Motor neuron (in vitro differentiated cells): ENCODE measurements around the gene CCL13. TPM values are rescaled to one million over a fixed set of nuclear protein-coding genes. Genes with fewer than 3 reads are reported as not detected.
A peak's percentile ranks its signal among the peaks of the same experiment; 100 is the strongest.

Source experiments
- ATAC-seq, 8 experiments: fragments of 200-7000 bp; cut with Tn5 transposase; replicated peaks in 6 of 8; 2 replicates each; pipeline ENCODE4 v1.8.0; 2021; ENCODE audit warnings: mild to moderate bottlenecking in 8 of 8, moderate library complexity in 8 of 8
- H3K27ac ChIP-seq, 2 donors: fragments of 250-450 bp; sonication (Bioruptor Pico); 2 replicates each; pipeline ENCODE4 v1.9.0; 2021; ENCODE audit warnings: antibody characterized with exemption in 2 of 2, mild to moderate bottlenecking in 2 of 2, moderate library complexity in 1 of 2
- H3K4me1 ChIP-seq, 2 donors: fragments of 250-450 bp; sonication (Bioruptor Pico); replicated peaks in 1 of 2; 2 replicates each; pipeline ENCODE4 v1.6.1; 2021; ENCODE audit warnings: antibody characterized with exemption in 2 of 2, mild to moderate bottlenecking in 2 of 2, moderate library complexity in 1 of 2
- H3K4me3 ChIP-seq, 5 donors: fragments of 250-450 bp; sonication (Bioruptor Pico); 2 replicates each; pipeline ENCODE4 v1.9.0; 2021; ENCODE audit warnings: antibody characterized with exemption in 5 of 5, mild to moderate bottlenecking in 5 of 5, moderate library complexity in 4 of 5
- WGBS, 10 experiments: fragments of 450-650 bp; shearing (Covaris generic); methylation state at CpG; one replicate each; pipeline ENCODE4 v1.0.0; 2022; 5-methylcytosine and 5-hydroxymethylcytosine counted together
- in situ Hi-C, 9 experiments: fragments of 400-800 bp; cut with MboI; loops; one replicate each; pipeline ENCODE4 v1.15.0; 2021; ENCODE audit warnings: low sequenced_read_pairs in 9 of 9, low pct_unique_long_range_greater_than_20kb in 2 of 9; ENCODE audit not compliant: unreplicated experiment in 9 of 9
- total RNA-seq, 8 experiments: library from RNA; unstranded; fragments of 300-600 nt; gene quantifications; 2 replicates each; pipeline versions ENCODE4 v1.2.3 to v1.2.4, GENCODE V29; 2022

Gene CCL13
- total RNA-seq, 8 experiments from 2014 or later = 0.56 TPM; not detected in 7

DNA sequence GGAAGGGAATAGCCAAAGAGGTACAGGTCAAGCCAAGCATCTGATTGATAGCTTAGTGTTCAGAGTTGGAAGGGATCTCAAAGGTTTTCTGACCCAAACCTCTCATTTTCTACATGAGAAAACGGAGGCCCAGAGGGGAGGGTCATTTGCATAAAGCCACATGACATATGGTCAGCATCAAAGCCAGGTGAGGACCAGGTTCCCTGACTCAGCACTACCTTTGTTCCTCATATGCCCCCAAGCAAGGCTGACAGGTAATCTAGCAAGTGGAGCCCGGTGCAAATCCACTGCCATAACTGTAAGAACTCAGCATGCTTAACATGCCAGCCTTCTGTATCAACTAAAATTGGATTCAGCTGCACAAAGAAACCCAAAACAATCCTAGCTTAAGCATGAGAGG, 35.0 kb downstream of the CCL13 start:
- in situ Hi-C loops = no loop called here
- Histone ChIP-seq H3K4me3 (no peak overlapping the region), H3K27ac (no peak overlapping the region), H3K4me1 (no peaks in the 10 kb centered on the region)
- ATAC-seq = no peak
- 0 to 60% (median 33%) methylated on average over 1 to 2 of the region's 2 CpGs; no CpG with 5 or more reads in 5 of the 10 experiments for WGBS, 10 experiments

DNA sequence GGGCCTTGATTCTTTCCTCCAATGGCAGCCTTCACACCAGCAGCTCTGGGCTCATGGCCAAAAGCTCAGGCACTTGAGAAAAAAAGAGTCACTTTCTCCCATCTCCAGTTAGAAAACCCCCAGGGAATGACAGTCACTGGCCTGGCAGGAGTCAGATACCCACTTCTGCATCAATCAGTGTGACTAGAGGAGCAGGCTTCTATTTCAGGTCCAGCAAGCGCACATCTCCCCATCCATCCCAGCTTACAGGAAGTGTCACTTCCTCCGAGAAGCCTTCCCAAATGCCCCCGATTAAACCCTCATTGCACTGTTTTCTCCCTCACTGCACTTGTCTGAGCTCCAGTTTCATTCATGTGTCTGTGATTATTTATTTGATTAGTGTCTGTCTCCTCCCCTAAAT, 37.1 kb downstream of the CCL13 start:
- H3K4me3 ChIP-seq = no peak overlapping the region
- WGBS, 10 experiments = 40 to 100% (median 67%) methylated on average over 1 to 3 of the region's 3 CpGs; no CpG with 5 or more reads in 4 of the 10 experiments
- no peak for ATAC-seq
- H3K27ac ChIP-seq = no peak overlapping the region
- in situ Hi-C loops = no loop called here
- no peaks in the 10 kb centered on the region for H3K4me1 ChIP-seq

DNA sequence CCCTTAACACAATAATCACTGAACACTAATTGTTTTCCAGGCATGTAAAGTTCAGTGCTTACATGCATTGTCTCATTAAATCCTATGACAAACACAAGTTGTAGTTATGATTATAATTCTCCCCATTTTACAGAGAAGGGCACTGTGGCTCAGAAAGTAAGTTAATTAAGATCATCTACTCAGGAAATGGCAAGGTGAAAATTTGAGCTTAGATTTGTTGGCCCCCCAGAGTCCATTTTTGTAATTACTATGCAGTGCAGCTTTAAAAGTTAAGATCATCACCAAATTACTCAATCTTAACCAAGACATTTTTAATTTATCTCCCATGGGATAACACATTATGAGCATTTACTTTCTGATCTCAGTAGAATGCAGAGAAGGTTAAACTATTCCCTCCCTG, 41.0 kb downstream of the CCL13 start:
- H3K4me1 ChIP-seq = no peaks in the 10 kb centered on the region
- H3K4me3 ChIP-seq = no peak overlapping the region
- in situ Hi-C loops = no loop called here
- no peak overlapping the region for H3K27ac ChIP-seq
- no peak for ATAC-seq

DNA sequence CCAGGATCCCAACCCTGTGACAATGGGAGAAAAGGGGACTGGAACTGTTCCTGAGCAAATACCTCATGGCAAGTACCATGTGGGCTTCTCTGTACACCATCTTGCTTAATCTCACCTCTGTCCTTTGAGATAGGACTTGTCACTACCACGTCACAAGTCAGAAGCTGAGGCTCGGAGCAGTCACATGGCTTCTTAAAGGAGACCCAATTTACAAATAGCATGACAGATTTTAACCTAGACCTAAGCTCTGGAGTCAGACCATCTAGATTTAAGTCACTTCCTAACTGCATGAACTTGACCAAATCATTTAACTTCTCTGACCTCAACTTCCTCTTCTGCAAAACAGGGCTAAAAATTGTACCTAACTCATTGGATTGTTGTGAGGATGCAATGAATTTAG, 42.7 kb downstream of the CCL13 start:
- in situ Hi-C loops = no loop called here
- Histone ChIP-seq H3K4me1 (no peaks in the 10 kb centered on the region), H3K4me3 (no peak overlapping the region), H3K27ac (no peak overlapping the region)
- no peak for ATAC-seq
- WGBS, 10 experiments = 0 to 80% (median 37%) methylated on average over 1 to 2 of the region's 2 CpGs; no CpG with 5 or more reads in 2 of the 10 experiments

DNA sequence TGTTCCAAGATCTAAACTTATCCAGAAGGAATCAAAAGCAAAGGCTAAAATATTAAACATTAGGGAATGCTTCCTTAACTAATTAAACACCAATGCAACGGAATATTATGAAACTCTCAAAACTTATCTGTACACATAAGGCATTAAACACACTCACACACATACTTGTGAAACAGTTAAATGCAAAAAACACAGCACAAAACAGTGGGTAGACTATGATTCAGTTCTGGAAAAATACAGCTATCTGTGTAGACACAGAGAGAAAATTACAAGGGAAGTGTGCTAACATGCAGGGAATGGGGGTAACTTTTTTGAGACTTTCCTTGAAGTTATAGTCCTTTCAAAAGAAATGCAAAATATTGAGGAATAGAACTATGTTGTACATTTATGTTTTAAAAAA, 43.4 kb downstream of the CCL13 start:
- Histone ChIP-seq H3K4me3 (no peak overlapping the region), H3K27ac (no peak overlapping the region), H3K4me1 (no peaks in the 10 kb centered on the region)
- 0 to 60% (median 17%) methylated on average over 1 of the region's 1 CpG; no CpG with 5 or more reads in 2 of the 10 experiments for WGBS, 10 experiments
- no peak for ATAC-seq
- in situ Hi-C loops = loop anchor here in 6 of 9 experiments (25.0 kb wide), 4 partner anchors 238 to 1138 kb away; partner anchors contain the start of genes FNDC8 (in 4 of the 6), RAD51D (in 4 of the 6) and SLFN12L (in 3 of the 6)

DNA sequence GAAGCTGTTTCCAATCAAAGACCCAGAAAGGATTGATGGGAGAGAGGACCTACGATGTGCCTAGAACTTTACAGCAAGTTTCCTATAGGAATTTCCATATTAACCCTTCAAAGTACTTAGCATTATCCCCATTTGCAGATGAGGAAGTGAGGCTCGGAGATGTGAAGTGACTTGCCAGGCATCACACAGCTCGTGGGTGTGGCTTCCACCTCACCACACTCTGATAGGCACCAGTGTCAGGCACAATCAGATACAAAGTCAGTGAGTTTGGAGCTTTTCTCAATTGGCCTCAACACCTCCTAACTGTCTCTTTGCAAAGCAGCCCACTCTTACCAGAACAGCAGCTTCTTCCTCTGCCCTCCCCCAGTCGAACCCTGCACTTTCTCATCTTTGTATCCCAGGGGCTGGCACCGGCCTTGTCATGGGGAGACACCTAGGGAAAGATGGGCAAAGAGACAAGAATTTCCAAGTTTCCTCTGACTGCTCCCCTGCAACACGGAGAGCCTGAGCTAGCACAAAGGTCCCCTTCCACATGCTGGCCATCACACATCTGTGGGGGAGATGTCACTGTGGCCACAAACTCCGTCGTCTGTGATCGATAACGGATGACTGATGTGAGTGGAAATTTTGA, 44.1 kb downstream of the CCL13 start:
- no peaks in the 10 kb centered on the region for H3K4me1 ChIP-seq
- H3K4me3 ChIP-seq = no peak overlapping the region
- in situ Hi-C loops = loop anchor here in 6 of 9 experiments (25.0 kb wide), 4 partner anchors 237 to 1137 kb away; partner anchors contain the start of genes FNDC8 (in 4 of the 6), RAD51D (in 4 of the 6) and SLFN12L (in 3 of the 6)
- no peak overlapping the region for H3K27ac ChIP-seq
- no peak for ATAC-seq
- 8 to 94% (median 68%) methylated on average over 1 to 8 of the region's 10 CpGs; no CpG with 5 or more reads in 1 of the 10 experiments for WGBS, 10 experiments

DNA sequence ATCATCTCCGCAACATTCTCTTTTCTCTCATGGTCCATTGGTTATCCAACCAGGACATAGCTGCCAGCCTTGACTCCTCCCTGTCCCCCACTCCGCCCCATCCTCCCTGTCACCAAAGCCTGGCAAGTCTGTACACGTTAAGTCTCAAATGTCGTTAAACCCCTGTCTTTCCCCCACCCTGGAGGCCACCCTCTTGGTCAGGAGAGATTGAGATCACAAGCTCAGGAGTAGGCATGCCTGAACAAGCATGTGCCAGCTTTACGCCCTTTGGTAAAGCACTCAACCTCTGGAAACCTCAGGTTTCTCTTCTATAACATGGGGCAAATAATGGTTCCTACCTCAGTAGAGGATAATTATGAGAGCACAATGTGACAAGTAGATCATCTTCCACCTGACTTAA, 44.9 kb downstream of the CCL13 start:
- 80 to 100% (median 95%) methylated on average over 1 to 5 of the region's 5 CpGs; no CpG with 5 or more reads in 4 of the 10 experiments for WGBS, 10 experiments
- in situ Hi-C loops = loop anchor here in 6 of 9 experiments (25.0 kb wide), 4 partner anchors 236 to 1136 kb away; partner anchors contain the start of genes FNDC8 (in 4 of the 6), RAD51D (in 4 of the 6) and SLFN12L (in 3 of the 6)
- H3K4me1 ChIP-seq = no peaks in the 10 kb centered on the region
- ATAC-seq = no peak
- no peak overlapping the region for H3K4me3 ChIP-seq
- no peak overlapping the region for H3K27ac ChIP-seq

DNA sequence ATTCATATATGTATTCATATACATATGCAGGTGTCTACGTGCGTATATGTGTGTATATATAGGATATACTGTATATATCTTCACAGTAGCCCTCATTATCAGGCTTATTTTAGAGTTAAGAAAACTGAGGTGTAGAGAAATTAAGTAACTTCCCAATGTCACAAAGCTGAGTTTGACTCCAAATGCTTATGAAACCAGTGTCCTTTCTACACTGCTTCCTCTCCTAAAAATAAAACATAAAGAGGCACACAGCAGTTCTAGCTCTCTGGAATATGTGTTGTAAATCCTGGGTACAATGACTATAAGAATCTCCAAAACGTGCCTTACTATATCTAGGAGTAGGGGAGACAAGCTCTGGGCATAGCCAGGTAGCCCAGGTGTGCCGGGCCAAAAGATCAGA, 46.7 kb downstream of the CCL13 start:
- Histone ChIP-seq H3K27ac (no peak overlapping the region), H3K4me1 (no peaks in the 10 kb centered on the region), H3K4me3 (no peak overlapping the region)
- WGBS, 10 experiments = 0 to 87% (median 37%) methylated on average over 1 to 4 of the region's 4 CpGs
- ATAC-seq = peak in 1 of 8 experiments; percentile 60
- in situ Hi-C loops = loop anchor here in 6 of 9 experiments (25.0 kb wide), 4 partner anchors 234 to 1134 kb away; partner anchors contain the start of genes FNDC8 (in 4 of the 6), RAD51D (in 4 of the 6) and SLFN12L (in 3 of the 6)

DNA sequence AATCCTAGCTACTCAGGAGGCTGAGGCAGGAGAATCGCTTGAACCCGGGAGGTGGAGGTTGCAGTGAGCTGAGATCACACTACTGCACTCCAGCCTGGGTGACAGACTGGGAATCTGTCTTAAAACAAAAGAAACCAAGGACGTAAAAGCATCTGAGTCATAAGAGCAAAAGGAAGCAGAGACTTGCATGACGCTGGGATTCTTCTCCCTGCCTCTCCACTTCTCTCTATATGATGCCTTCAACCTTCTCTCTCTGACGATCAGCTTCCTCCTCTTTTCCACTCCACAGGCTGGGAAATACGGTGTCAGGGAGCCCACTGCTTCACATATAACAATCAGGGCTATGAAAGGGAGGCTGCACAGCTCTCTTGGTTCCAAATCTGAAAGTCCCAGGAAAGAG, 49.9 kb downstream of the CCL13 start:
- no peak for ATAC-seq
- WGBS, 10 experiments = 25 to 76% (median 60%) methylated on average over 1 to 4 of the region's 6 CpGs; no CpG with 5 or more reads in 3 of the 10 experiments
- Histone ChIP-seq H3K4me1 (no peaks in the 10 kb centered on the region), H3K4me3 (no peak overlapping the region), H3K27ac (no peak overlapping the region)
- in situ Hi-C loops = loop anchor here in 6 of 9 experiments (25.0 kb wide), 4 partner anchors 231 to 1131 kb away; partner anchors contain the start of genes FNDC8 (in 4 of the 6), RAD51D (in 4 of the 6) and SLFN12L (in 3 of the 6)

Other genes with a start within 250 kb of the CCL13 start
- gene CCL2, start 101.2 kb upstream of the CCL13 start, total RNA-seq = 100 to 1,000 TPM in 2 of 8 experiments, 10 to 100 TPM in 2, 1 to 10 TPM in 2, under 1 TPM in 2; 0.27 to 318 (median 6.5) TPM
- not detected for gene CCL7, start 86.3 kb upstream of the CCL13 start, total RNA-seq
- gene CCL11, start 70.7 kb upstream of the CCL13 start, total RNA-seq = under 1 TPM in 2 of 8 experiments, not detected in 6; 0.52 to 0.97 TPM
- gene CCL8, start 37.0 kb upstream of the CCL13 start, total RNA-seq = under 1 TPM in 3 of 8 experiments, not detected in 5; 0.25 to 0.35 (median 0.31) TPM
- not detected for gene CCL1, start 6.8 kb downstream of the CCL13 start, total RNA-seq
- 10 to 100 TPM in 5 of 8 experiments, under 1 TPM in 2, not detected in 1; 0.24 to 44.8 (median 28.7) TPM for gene TMEM132E, start 223.1 kb downstream of the CCL13 start, total RNA-seq